Chondrocyte (in vitro differentiated cells): Measurements from ENCODE around the gene DYRK1B. TPM values are rescaled to one million over a fixed set of nuclear protein-coding genes. Genes with fewer than 3 reads are reported as not detected.
A peak's percentile ranks its signal among the peaks of the same experiment; 100 is the strongest.

Experiments used
- DNase-seq: peaks from one replicate; pipeline ENCODE4 v3.0.0; 2021; ENCODE audit warnings: mixed read lengths, low spot score
- H3K27ac Mint-ChIP-seq: one replicate; pipeline ENCODE4 v1.8.0; 2021; ENCODE audit warnings: mild to moderate bottlenecking, moderate library complexity, mixed read lengths; ENCODE audit not compliant: unreplicated experiment
- H3K27me3 Mint-ChIP-seq: 2 replicates; pipeline ENCODE4 v1.8.0; 2021; ENCODE audit warnings: low read depth, mixed read lengths
- H3K36me3 Mint-ChIP-seq: 2 replicates; pipeline ENCODE4 v1.8.0; 2021; ENCODE audit warnings: low read depth, mixed read lengths
- H3K4me1 Mint-ChIP-seq: 2 replicates; pipeline ENCODE4 v1.8.0; 2021; ENCODE audit warnings: low read depth, mild to moderate bottlenecking, mixed read lengths
- H3K4me3 Mint-ChIP-seq: one replicate; pipeline ENCODE4 v1.8.0; 2021; ENCODE audit warnings: mild to moderate bottlenecking, moderate library complexity, mixed read lengths; ENCODE audit not compliant: unreplicated experiment
- H3K9me3 Mint-ChIP-seq: 2 replicates; pipeline ENCODE4 v1.8.0; 2021; ENCODE audit warnings: low read depth, mixed read lengths
- total RNA-seq: library from RNA; stranded (reverse); gene quantifications from 3 replicates; pipeline ENCODE4 v1.2.1, GENCODE V29; 2021
- TF ChIP-seq, protein P1 (sequence below): fragments of 200-600 bp; sonication (generic); IDR thresholded peaks from 2 replicates; pipeline ENCODE4 v1.5.0; 2021; ENCODE audit warnings: antibody characterized with exemption, mild to moderate bottlenecking, moderate library complexity

The DYRK1B gene
- total RNA-seq, 1 donor from 2014 or later = 20.0 TPM

DNA sequence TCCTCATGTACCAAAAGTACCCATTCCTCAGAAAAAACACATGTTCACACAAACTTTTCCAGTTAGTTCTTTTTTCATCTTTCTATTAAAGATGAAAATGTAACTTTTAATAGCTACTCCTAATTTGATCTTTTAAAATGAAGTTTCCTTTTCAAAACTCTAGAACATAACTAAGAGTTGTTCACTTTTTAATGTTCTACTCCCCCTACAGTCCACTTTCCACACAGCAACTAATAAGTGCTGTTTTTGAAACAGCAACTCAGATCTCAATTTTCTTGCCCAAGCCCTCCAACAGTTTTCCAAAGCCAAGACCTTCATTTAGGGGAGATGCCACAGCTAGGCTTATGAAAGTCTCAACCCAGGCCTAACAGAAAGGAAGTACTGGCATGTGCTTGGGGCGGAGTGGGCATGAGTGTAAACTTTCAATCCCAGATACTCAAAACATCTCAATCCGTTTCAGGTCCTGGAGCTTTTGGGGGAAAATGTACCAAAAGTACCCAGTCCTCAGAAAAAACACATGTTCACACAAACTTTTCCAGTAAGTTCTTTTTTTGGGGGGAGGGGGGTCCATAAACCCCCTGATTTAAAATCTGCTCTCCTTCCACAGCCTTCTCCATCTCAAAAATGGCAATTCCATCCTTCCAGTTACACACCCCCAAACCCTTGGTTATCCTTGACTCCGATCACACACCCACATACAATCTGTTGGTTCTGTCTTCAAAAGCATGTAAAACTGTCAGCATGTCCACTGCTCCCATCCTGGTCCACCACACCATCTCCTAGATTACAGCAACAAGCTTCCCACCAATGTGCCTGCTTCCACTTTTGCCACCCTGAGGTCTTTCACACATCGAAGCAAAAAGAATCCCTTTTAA, 10.2 kb upstream of the DYRK1B start:
- peak overlapping the region; percentile 59 for H3K27ac Mint-ChIP-seq
- TF ChIP-seq, protein P1, sequence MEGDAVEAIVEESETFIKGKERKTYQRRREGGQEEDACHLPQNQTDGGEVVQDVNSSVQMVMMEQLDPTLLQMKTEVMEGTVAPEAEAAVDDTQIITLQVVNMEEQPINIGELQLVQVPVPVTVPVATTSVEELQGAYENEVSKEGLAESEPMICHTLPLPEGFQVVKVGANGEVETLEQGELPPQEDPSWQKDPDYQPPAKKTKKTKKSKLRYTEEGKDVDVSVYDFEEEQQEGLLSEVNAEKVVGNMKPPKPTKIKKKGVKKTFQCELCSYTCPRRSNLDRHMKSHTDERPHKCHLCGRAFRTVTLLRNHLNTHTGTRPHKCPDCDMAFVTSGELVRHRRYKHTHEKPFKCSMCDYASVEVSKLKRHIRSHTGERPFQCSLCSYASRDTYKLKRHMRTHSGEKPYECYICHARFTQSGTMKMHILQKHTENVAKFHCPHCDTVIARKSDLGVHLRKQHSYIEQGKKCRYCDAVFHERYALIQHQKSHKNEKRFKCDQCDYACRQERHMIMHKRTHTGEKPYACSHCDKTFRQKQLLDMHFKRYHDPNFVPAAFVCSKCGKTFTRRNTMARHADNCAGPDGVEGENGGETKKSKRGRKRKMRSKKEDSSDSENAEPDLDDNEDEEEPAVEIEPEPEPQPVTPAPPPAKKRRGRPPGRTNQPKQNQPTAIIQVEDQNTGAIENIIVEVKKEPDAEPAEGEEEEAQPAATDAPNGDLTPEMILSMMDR = peak; percentile 83
- no peaks in the 10 kb centered on the region for H3K9me3 Mint-ChIP-seq
- peak overlapping the region; percentile 95 for H3K4me3 Mint-ChIP-seq
- H3K4me1 Mint-ChIP-seq = peaks cover 53% of the 10 kb centered on the region
- DNase-seq = no peak
- peaks cover 5% of the 10 kb centered on the region for H3K36me3 Mint-ChIP-seq
- no peaks in the 10 kb centered on the region for H3K27me3 Mint-ChIP-seq

DNA sequence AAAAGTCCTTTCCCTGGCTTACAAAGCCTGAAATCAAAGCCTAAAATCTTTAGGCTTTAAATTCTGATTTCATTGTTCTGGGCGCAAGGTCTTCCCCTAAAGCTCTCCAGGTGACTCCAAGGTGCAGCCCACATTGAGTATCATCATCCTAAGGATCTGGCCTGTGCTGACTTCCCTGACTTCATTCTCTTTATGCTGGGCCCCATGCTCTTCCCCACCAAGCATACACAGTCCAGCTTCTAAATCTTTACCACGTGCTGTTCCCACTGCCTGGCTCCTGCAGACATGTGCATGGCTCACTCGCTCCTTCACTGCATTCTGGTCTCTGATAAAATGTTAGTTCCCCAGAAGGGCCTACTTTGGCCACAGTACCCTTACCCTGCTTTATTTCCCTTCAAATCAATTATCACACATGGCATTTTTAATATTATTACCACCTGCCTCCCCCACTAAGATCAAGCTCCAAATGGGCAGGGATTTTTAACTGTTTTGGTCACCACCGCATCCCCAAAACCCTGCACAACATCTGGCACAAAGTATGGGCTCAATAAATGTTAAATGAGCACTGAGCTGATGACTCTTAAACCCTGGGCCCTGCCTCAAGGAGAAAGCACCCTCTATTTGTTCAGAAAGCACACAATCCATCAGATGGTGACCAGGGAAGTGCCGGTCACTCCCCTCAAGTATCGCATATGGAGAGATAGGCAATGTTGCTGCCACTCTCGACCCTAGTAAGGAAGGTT, 8.9 kb upstream of the DYRK1B start:
- H3K4me1 Mint-ChIP-seq = peaks cover 53% of the 10 kb centered on the region
- H3K9me3 Mint-ChIP-seq = no peaks in the 10 kb centered on the region
- no peak overlapping the region for H3K4me3 Mint-ChIP-seq

DNA sequence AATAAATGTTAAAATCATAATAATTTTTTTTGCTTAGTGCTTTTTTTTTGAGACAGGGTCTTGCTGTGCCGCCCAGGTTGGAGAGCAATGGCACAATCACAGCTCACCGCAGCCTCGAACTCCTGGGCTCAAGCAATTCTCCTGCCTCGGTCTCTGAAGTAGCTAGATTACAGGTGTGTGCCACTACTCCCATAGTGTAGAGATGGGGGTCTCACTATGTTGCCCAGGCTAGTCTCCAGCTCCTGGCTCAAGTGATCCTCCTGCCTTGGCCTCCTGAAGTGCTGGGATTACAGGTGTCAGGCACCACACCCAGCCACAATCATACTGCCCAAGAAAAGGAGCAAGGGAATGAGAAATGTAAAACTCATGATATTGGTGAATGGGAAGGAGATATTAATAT, 7.1 kb upstream of the DYRK1B start:
- Mint-ChIP-seq H3K4me3 (no peak overlapping the region), H3K9me3 (no peaks in the 10 kb centered on the region), H3K4me1 (peaks cover 40% of the 10 kb centered on the region), H3K27ac (no peak overlapping the region), H3K27me3 (no peaks in the 10 kb centered on the region), H3K36me3 (peaks cover 17% of the 10 kb centered on the region)
- TF ChIP-seq, protein P1 = no peak
- no peak for DNase-seq

More for the DNA sequence above, 8.9 kb upstream of the DYRK1B start:
- no peaks in the 10 kb centered on the region for H3K27me3 Mint-ChIP-seq
- peaks cover 9% of the 10 kb centered on the region for H3K36me3 Mint-ChIP-seq
- no peak overlapping the region for H3K27ac Mint-ChIP-seq
- TF ChIP-seq, protein P1 = peak; percentile 40
- DNase-seq = peak; percentile 11

DNA sequence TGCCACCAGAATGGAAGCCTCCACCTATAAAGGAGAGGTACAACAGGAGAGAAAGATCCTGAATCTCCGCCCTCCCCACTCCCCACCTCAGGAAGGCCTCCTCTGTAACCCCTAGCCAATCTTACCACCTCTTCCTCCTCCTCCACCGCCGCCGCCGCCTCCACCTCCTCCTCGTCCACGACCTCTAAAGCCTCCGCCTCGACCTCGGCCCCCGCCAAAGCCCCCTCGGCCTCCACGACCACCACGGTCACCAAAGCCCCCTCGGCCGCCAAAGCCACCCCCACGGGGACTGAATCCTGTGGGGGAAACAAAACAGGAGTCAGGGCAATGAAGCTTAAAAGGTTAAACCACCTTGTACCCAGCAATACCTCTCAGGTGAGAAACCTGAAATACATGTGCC, 6.5 kb upstream of the DYRK1B start:
- no peak for DNase-seq
- TF ChIP-seq, protein P1 = no peak
- Mint-ChIP-seq H3K4me3 (no peak overlapping the region), H3K9me3 (no peaks in the 10 kb centered on the region), H3K36me3 (peaks cover 17% of the 10 kb centered on the region), H3K27me3 (no peaks in the 10 kb centered on the region), H3K27ac (no peak overlapping the region), H3K4me1 (peaks cover 36% of the 10 kb centered on the region)

DNA sequence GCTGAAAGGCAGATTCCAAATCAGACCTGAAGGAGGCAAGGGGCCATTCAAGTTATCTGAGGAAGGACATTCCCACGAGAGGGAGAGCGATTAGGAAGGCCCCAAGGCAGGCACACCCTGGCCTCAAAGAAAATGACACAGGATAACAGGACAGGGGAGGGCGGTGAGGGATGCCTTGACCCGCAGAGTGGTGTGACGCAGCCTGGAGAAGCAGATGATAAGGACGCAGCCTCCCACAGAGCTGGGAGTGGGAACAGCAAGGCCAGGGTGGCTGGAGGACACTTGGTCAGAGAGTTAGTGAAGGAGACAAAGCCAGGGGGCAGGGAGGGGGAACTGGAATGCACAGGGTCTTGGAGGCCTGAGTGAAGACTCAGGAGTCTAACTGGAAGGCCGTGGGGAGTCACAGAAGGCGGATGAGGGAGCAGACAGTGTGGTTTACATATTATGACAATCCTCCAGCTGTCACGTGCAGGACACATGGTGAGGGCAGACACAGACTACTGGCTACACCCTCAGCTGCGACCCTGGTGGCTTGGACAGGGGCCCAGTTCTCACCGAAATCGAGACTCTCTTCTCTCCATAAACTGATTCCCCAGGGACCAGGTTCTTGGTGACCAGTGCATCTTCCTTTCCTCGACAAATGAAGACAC, 5.8 kb upstream of the DYRK1B start:
- no peaks in the 10 kb centered on the region for H3K27me3 Mint-ChIP-seq
- DNase-seq = no peak
- peaks cover 29% of the 10 kb centered on the region for H3K4me1 Mint-ChIP-seq
- TF ChIP-seq, protein P1 = no peak
- H3K4me3 Mint-ChIP-seq = no peak overlapping the region
- peaks cover 17% of the 10 kb centered on the region for H3K36me3 Mint-ChIP-seq
- H3K27ac Mint-ChIP-seq = no peak overlapping the region
- no peaks in the 10 kb centered on the region for H3K9me3 Mint-ChIP-seq
